ENCODE results near the gene C6orf62. TPM values are rescaled to one million over a fixed set of nuclear protein-coding genes. Genes with fewer than 3 reads are reported as not detected.

Gene C6orf62
- polyA plus RNA-seq, 1 donor from 2014 or later = 105 TPM

- H3K79me2 ChIP-seq (replicated peaks; ENCODE audit: insufficient read depth, low read length) = no peaks in the 10 kb centered on the region
- H3K4me2 ChIP-seq (ENCODE audit: low read length) = no peak overlapping the region
- H3K9ac ChIP-seq (ENCODE audit: low read length) = no peak overlapping the region
- H4K20me1 ChIP-seq (ENCODE audit: insufficient read depth) = no peaks in the 10 kb centered on the region
- no peaks in the 10 kb centered on the region for H3K36me3 ChIP-seq (ENCODE audit: insufficient read depth, low read length)
- no peak overlapping the region for H2AFZ ChIP-seq (ENCODE audit: low read depth, low read length)
- H3K9me3 ChIP-seq (ENCODE audit: low read length) = no peaks in the 10 kb centered on the region
- H3K4me3 ChIP-seq (ENCODE audit: low read length) = no peak overlapping the region
- no peaks in the 10 kb centered on the region for H3K27me3 ChIP-seq (ENCODE audit: insufficient read depth, low read depth, low read length)
- H3K9me2 ChIP-seq (ENCODE audit: insufficient read depth, low read length) = no peaks in the 10 kb centered on the region
- no peak for TF ChIP-seq CTCF (IDR thresholded peaks at IDR 0.05; ENCODE audit: poor library complexity, severe bottlenecking)
- TF ChIP-seq SMC3 (conservative IDR thresholded peaks at IDR 0.05; ENCODE audit: poor library complexity) = no peak
- H3F3A ChIP-seq (ENCODE audit: insufficient read depth, low read length, poor library complexity, severe bottlenecking) = no peaks in the 10 kb centered on the region
- H3K27ac ChIP-seq (ENCODE audit: low read length) = no peak overlapping the region
These were observed 25.9 kb downstream of the C6orf62 start for GRCh38 chr6:24692848-24693592.

- no peaks in the 10 kb centered on the region for H3K9me2 ChIP-seq (ENCODE audit: insufficient read depth, low read length)
These were observed 26.5 kb downstream of the C6orf62 start for GRCh38 chr6:24692415-24692814.

More at GRCh38 chr6:24692415-24692814, 26.5 kb downstream of the C6orf62 start:
- Histone ChIP-seq H4K20me1 (ENCODE audit: insufficient read depth) (no peaks in the 10 kb centered on the region), H3K9ac (ENCODE audit: low read length) (no peak overlapping the region), H3F3A (ENCODE audit: insufficient read depth, low read length, poor library complexity, severe bottlenecking) (no peaks in the 10 kb centered on the region), H3K79me2 (replicated peaks; ENCODE audit: insufficient read depth, low read length) (no peaks in the 10 kb centered on the region), H3K4me2 (ENCODE audit: low read length) (no peak overlapping the region), H2AFZ (ENCODE audit: low read depth, low read length) (no peak overlapping the region), H3K4me3 (ENCODE audit: low read length) (no peak overlapping the region), H3K36me3 (ENCODE audit: insufficient read depth, low read length) (no peaks in the 10 kb centered on the region), H3K27me3 (ENCODE audit: insufficient read depth, low read depth, low read length) (no peaks in the 10 kb centered on the region), H3K27ac (ENCODE audit: low read length) (no peak overlapping the region), H3K9me3 (ENCODE audit: low read length) (no peaks in the 10 kb centered on the region)
- TF ChIP-seq EP300 (conservative IDR thresholded peaks at IDR 0.05; ENCODE audit: poor library complexity, severe bottlenecking) = no peak
- TF ChIP-seq POLR2AphosphoS5 (IDR thresholded peaks at IDR 0.05) = no peak
- no peak for TF ChIP-seq TAF1 (IDR thresholded peaks at IDR 0.05; ENCODE audit: low read depth)
- no peak for TF ChIP-seq REST (IDR thresholded peaks at IDR 0.05; ENCODE audit: borderline replicate concordance)
- TF ChIP-seq CTCF (IDR thresholded peaks at IDR 0.05; ENCODE audit: poor library complexity, severe bottlenecking) = no peak
- TF ChIP-seq MXI1 (conservative IDR thresholded peaks at IDR 0.05; ENCODE audit: poor library complexity, severe bottlenecking) = no peak
- no peak for TF ChIP-seq EZH2 (IDR thresholded peaks at IDR 0.05; ENCODE audit: borderline replicate concordance, insufficient read depth, low read length, poor library complexity, severe bottlenecking)
